Measurements from ENCODE around the gene PLP1. TPM values are rescaled to one million over a fixed set of nuclear protein-coding genes. Genes with fewer than 3 reads are reported as not detected.
"Not testable (repeated sequence)": the region's sequence is repeated elsewhere in the genome, so short reads cannot be mapped to it uniquely, and the experiment has no call there.

Gene PLP1
- total RNA-seq, 1 experiment from 2014 or later, result 3.4 TPM

GRCh38 chrX:103806862-103807474, 30.3 kb downstream of the PLP1 start:
- Mint-ChIP-seq H3K36me3 (ENCODE audit: insufficient read depth, unreplicated experiment) (no peaks in the 10 kb centered on the region), H3K27me3 (ENCODE audit: insufficient read depth, unreplicated experiment) (no peaks in the 10 kb centered on the region), H3K27ac (ENCODE audit: unreplicated experiment) (peak overlapping the region; percentile 87), H3K4me3 (ENCODE audit: unreplicated experiment) (peak overlapping the region; percentile 48), H3K9me3 (ENCODE audit: unreplicated experiment) (no peaks in the 10 kb centered on the region), H3K4me1 (ENCODE audit: low read depth, unreplicated experiment) (peaks cover 8% of the 10 kb centered on the region)
- intact Hi-C loops (cut with micrococcal nuclease; ENCODE audit: unreplicated experiment), result loop anchor here (2.0 kb wide), 1 partner anchor 120 kb away; the partner anchor contains the start of gene MORF4L2
- ChIA-PET POLR2A (no interaction called here), CTCF (interaction anchor here (1.0 kb wide), 1 partner anchor 112 kb away, joined by 3 read pairs; no protein-coding TSS in a partner anchor)
- no TSS peak for BruUV-seq (replicated peaks)
- Histone ChIP-seq H3K4me3 (ENCODE audit: low read depth, low read length) (no peak overlapping the region), H3K9me3 (no peaks in the 10 kb centered on the region), H3K27me3 (replicated peaks; ENCODE audit: control insufficient read depth, insufficient read depth, low read length) (no peaks in the 10 kb centered on the region), H3K4me1 (peaks cover 30% of the 10 kb centered on the region), H3K36me3 (ENCODE audit: control insufficient read depth, insufficient read depth, low read length) (no peaks in the 10 kb centered on the region)
- peak; percentile 67 to 79 for DNase-seq
- TF ChIP-seq, protein P1, sequence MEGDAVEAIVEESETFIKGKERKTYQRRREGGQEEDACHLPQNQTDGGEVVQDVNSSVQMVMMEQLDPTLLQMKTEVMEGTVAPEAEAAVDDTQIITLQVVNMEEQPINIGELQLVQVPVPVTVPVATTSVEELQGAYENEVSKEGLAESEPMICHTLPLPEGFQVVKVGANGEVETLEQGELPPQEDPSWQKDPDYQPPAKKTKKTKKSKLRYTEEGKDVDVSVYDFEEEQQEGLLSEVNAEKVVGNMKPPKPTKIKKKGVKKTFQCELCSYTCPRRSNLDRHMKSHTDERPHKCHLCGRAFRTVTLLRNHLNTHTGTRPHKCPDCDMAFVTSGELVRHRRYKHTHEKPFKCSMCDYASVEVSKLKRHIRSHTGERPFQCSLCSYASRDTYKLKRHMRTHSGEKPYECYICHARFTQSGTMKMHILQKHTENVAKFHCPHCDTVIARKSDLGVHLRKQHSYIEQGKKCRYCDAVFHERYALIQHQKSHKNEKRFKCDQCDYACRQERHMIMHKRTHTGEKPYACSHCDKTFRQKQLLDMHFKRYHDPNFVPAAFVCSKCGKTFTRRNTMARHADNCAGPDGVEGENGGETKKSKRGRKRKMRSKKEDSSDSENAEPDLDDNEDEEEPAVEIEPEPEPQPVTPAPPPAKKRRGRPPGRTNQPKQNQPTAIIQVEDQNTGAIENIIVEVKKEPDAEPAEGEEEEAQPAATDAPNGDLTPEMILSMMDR (IDR thresholded peaks at IDR 0.05; ENCODE audit: insufficient read depth in 1 of 2, low read depth in 1 of 2, low read length in 1 of 2, severe bottlenecking in 1 of 2, unreplicated experiment in 1 of 2), result no peak

- Histone ChIP-seq H3K36me3 (ENCODE audit: control insufficient read depth, insufficient read depth, low read length) (no peaks in the 10 kb centered on the region), H3K4me1 (peaks cover 34% of the 10 kb centered on the region), H3K27me3 (replicated peaks; ENCODE audit: control insufficient read depth, insufficient read depth, low read length) (no peaks in the 10 kb centered on the region), H3K9me3 (no peaks in the 10 kb centered on the region), H3K4me3 (ENCODE audit: low read depth, low read length) (no peak overlapping the region)
- POLR2A ChIA-PET, result no interaction called here
- no peaks in the 10 kb centered on the region for H3K9me3 Mint-ChIP-seq (ENCODE audit: unreplicated experiment)
- no peak overlapping the region for H3K27ac Mint-ChIP-seq (ENCODE audit: unreplicated experiment)
- peaks cover 6% of the 10 kb centered on the region for H3K36me3 Mint-ChIP-seq (ENCODE audit: insufficient read depth, unreplicated experiment)
- H3K4me1 Mint-ChIP-seq (ENCODE audit: low read depth, unreplicated experiment), result peaks cover 16% of the 10 kb centered on the region
- TF ChIP-seq, protein P1 (IDR thresholded peaks at IDR 0.05; ENCODE audit: insufficient read depth in 1 of 2, low read depth in 1 of 2, low read length in 1 of 2, severe bottlenecking in 1 of 2, unreplicated experiment in 1 of 2), result no peak
- CTCF ChIA-PET, result no interaction called here
- no peaks in the 10 kb centered on the region for H3K27me3 Mint-ChIP-seq (ENCODE audit: insufficient read depth, unreplicated experiment)
- intact Hi-C loops (cut with micrococcal nuclease; ENCODE audit: unreplicated experiment), result no loop called here
- no TSS peak for BruUV-seq (replicated peaks)
- no peak for DNase-seq
- H3K4me3 Mint-ChIP-seq (ENCODE audit: unreplicated experiment), result no peak overlapping the region
These were observed 35.2 kb downstream of the PLP1 start for GRCh38 chrX:103811858-103812257.

DNA sequence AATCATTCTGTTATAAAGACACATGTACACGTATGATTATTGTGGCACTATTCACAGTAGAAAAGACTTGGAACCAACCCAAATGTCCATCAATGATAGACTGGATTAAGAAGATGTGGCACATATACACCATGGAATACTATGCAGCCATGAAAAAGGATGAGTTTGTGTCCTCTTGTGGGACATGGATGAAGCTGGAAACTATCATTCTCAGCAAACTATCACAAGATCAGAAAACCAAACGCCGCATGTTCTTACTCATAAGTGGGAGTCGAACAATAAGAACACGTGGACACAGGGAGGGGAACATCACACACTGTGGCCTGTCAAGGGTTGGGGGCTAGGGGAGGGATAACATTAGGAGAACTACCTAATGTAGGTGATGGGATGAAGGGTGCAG, 40.5 kb downstream of the PLP1 start:
- H3K36me3 ChIP-seq (ENCODE audit: control insufficient read depth, insufficient read depth, low read length); H3K27me3 ChIP-seq (replicated peaks; ENCODE audit: control insufficient read depth, insufficient read depth, low read length); H3K4me3 ChIP-seq (ENCODE audit: low read depth, low read length); POLR2A ChIA-PET; H3K4me3 Mint-ChIP-seq (ENCODE audit: unreplicated experiment); H3K4me1 Mint-ChIP-seq (ENCODE audit: low read depth, unreplicated experiment); H3K27me3 Mint-ChIP-seq (ENCODE audit: insufficient read depth, unreplicated experiment); H3K27ac Mint-ChIP-seq (ENCODE audit: unreplicated experiment); BruUV-seq (replicated peaks); H3K9me3 ChIP-seq; H3K9me3 Mint-ChIP-seq (ENCODE audit: unreplicated experiment); DNase-seq; H3K36me3 Mint-ChIP-seq (ENCODE audit: insufficient read depth, unreplicated experiment): not testable (repeated sequence)
- intact Hi-C loops (cut with micrococcal nuclease; ENCODE audit: unreplicated experiment), result loop anchor here (1.0 to 2.0 kb wide), 2 partner anchors 106 to 128 kb away; partner anchors contain the start of gene TMEM31
- peaks cover 12% of the 10 kb centered on the region; the same call in 1 of the 2 replicates for H3K4me1 ChIP-seq
- CTCF ChIA-PET, result interaction anchor here (0.7 kb wide), 1 partner anchor 126 kb away, joined by 4 read pairs; no protein-coding TSS in a partner anchor

All from Caco-2 (cell line).